Measurements from ENCODE around the gene CEL.

- no peak for TF ChIP-seq ZNF274 (IDR thresholded peaks at IDR 0.05; ENCODE audit: low read depth, low read length)
- no peak for TF ChIP-seq YY1 (IDR thresholded peaks at IDR 0.05; ENCODE audit: insufficient read depth, insufficient read length)
These were observed 45.5 kb downstream of the CEL start for GRCh38 chr9:133107245-133107722.
